IgD-negative memory B cell (primary cell): ENCODE data around the gene METTL17. TPM values are rescaled to one million over a fixed set of nuclear protein-coding genes. Genes with fewer than 3 reads are reported as not detected.
A peak's percentile ranks its signal among the peaks of the same experiment; 100 is the strongest.
"Not testable (repeated sequence)": the region's sequence is repeated elsewhere in the genome, so short reads cannot be mapped to it uniquely, and the experiment has no call there.

ENCODE experiments used
- H3K27ac Mint-ChIP-seq, 3 donors: one replicate each; pipeline ENCODE4 v1.8.0; 2020 to 2022; ENCODE audit warnings: mild to moderate bottlenecking in 3 of 3, mixed read lengths in 3 of 3, moderate library complexity in 1 of 3
- H3K27me3 Mint-ChIP-seq: one replicate; pipeline ENCODE4 v1.8.0; 2021; ENCODE audit warnings: mixed read lengths
- H3K36me3 Mint-ChIP-seq: one replicate; pipeline ENCODE4 v1.8.0; 2020; ENCODE audit warnings: mild to moderate bottlenecking, mixed read lengths
- H3K4me1 Mint-ChIP-seq, 3 donors: one replicate each; pipeline ENCODE4 v1.8.0; 2020 to 2022; ENCODE audit warnings: mixed read lengths in 3 of 3, mild to moderate bottlenecking in 1 of 3
- H3K4me3 Mint-ChIP-seq, 4 donors: one replicate each; pipeline ENCODE4 v1.8.0; 2020 to 2022; ENCODE audit warnings: mild to moderate bottlenecking in 4 of 4, mixed read lengths in 4 of 4, moderate library complexity in 3 of 4
- H3K9me3 Mint-ChIP-seq, 3 donors: one replicate each; pipeline ENCODE4 v1.8.0; 2020 to 2021; ENCODE audit warnings: mixed read lengths in 3 of 3, mild to moderate bottlenecking in 1 of 3
- polyA plus RNA-seq: library from polyadenylated mRNA; unstranded; fragments of 300-500 nt; fragmentation: Illumina TruSeq; gene quantifications from one replicate; pipeline ENCODE4 v1.2.3, GENCODE V29; 2021

METTL17 gene
- polyA plus RNA-seq, 1 donor from 2014 or later = 40.6 TPM

DNA sequence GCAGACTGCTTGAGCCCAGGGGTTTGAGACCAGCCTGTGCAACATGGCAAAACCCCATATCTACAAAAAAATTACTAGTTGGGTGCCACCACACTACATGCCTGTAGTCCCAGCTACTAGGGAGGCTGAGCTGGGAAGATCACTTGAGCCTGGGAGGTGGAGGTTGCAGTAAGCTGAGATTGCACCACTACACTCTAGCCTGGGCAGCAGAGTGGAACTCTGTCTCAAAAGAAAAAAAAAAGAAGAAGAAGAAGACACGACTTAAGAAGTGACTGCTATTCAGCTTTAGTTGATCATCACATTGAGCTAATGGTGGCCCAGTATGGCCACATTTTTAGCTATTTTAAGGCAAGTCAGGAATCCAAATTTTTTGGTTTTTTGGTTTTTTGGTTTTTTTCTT is 8.9 kb upstream of the METTL17 start:
- H3K4me3 Mint-ChIP-seq = no peak overlapping the region
- H3K9me3 Mint-ChIP-seq = peaks cover 0 to 1% (median 0%) of the 10 kb centered on the region in 3 donors
- H3K4me1 Mint-ChIP-seq = peaks cover 0 to 4% (median 0%) of the 10 kb centered on the region in 3 donors
- H3K36me3 Mint-ChIP-seq = no peaks in the 10 kb centered on the region
- no peak overlapping the region for H3K27ac Mint-ChIP-seq
- peaks cover 7% of the 10 kb centered on the region for H3K27me3 Mint-ChIP-seq

DNA sequence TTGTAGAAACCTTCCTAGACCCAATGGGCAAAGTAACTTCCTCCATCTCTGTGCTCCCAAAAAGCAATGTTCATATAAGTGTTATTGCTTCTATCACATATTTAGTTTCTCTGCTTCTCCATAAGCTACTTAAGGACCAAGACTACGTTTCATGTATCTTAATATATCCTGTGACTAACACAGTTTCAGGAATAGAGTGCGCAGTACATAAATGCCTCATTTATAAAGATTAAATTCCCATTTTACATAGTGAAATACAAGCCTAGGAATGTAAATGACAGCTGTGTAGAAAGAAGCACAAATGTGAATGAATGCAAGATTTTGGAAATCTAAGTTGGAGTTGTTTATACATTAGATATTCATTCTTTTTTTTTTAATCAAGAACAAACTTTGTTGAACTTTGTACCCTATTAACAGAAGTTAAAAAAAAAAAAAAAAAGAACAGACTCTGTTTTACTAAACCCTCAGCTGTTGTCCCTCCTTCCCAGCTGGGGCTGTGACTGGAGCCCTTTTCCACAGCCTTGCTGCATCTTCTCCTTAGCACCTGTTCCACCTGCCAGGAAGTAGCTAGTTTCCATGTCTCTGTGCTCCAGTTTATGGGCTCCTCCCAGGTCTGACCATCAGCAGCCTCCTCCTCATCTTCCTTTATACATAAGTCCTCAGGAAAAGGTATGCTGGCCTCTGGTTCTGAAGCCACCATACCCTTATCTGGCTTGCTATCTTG is 7.0 kb upstream of the METTL17 start:
- Mint-ChIP-seq H3K36me3 (no peaks in the 10 kb centered on the region), H3K27ac (no peak overlapping the region), H3K4me3 (no peak overlapping the region), H3K27me3 (peaks cover 7% of the 10 kb centered on the region), H3K9me3 (peaks cover 0 to 1% (median 0%) of the 10 kb centered on the region in 3 donors), H3K4me1 (peaks cover 0 to 5% (median 0%) of the 10 kb centered on the region in 3 donors)

- H3K9me3 Mint-ChIP-seq, H3K36me3 Mint-ChIP-seq, H3K27ac Mint-ChIP-seq, H3K27me3 Mint-ChIP-seq, H3K4me3 Mint-ChIP-seq: not testable (repeated sequence)
- peaks cover 8 to 12% (median 10%) of the 10 kb centered on the region in 3 donors for H3K4me1 Mint-ChIP-seq
These were observed 4.1 kb upstream of the METTL17 start for GRCh38 chr14:20985650-20986049.

DNA sequence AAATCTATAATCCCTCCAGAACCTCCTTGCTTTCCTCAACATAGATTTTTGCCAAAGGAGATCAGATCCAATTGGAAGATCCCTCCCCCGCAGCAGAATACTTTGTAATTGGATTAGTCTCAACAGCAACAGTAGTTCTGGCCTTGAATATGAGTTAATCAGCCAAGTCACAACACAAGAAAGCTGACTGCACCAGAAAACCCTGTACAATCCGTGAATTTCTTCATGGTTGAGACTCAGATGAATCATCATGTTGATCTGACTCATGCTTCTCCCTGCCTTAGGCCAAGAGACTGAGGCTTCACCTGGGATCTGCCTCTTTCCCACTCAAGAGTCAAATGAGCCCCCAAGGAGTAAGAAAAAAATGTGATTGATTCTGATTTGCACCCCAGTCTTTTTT is 3.0 kb upstream of the METTL17 start:
- H3K4me3 Mint-ChIP-seq = peak overlapping the region in 1 of 4 donors; percentile 61

DNA sequence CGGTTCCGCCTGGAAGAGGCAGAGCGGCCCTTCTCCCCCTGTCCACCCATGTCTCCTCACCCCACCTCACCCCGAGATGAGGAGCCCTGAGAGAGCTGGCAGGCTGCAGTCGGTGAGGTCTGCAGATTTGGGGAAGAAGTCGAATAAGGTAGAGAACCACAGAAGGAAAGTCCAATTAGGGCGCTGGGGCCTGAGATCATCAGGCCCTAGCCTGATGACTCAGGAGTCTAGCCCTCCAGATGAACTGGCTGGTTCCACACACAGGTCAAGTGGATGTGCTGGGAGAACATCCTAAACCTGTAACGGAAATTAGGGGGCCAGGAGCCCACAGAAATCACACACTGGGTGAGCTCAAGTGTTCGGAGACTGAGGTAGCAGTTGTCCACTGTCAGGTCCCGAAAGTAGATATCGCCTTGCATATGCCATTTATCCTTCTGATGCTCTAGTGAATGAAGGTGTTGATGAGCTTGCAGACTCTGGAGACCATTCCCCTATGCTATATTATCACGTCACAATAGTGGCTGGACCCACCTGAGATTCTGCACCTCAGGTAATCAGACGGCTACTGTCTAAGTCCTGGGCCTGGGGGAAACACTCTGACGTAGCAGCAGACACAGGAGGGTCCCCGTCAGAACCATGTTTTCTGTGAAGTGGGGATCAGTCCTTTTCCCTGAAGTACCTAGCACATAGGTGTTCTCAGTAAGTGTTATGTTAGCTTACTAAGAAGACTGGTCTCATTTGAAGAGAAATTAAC is 886 bp upstream of the METTL17 start:
- Mint-ChIP-seq H3K4me1 (peaks cover 10 to 19% (median 14%) of the 10 kb centered on the region in 3 donors), H3K27me3 (peaks cover 1% of the 10 kb centered on the region), H3K36me3 (no peaks in the 10 kb centered on the region), H3K4me3 (peak overlapping the region in 3 of 4 donors; percentile 61 to 84 (median 71)), H3K27ac (peak overlapping the region in 2 of 3 donors; percentile 76 to 99), H3K9me3 (no peaks in the 10 kb centered on the region)

More for the DNA sequence above, 3.0 kb upstream of the METTL17 start:
- Mint-ChIP-seq H3K27me3 (peaks cover 3% of the 10 kb centered on the region), H3K9me3 (no peaks in the 10 kb centered on the region), H3K4me1 (peaks cover 10 to 16% (median 12%) of the 10 kb centered on the region in 3 donors), H3K36me3 (no peaks in the 10 kb centered on the region), H3K27ac (no peak overlapping the region)

GRCh38 chr14:20989471-20989786 is 351 bp upstream of the METTL17 start:
- Mint-ChIP-seq H3K27ac (peak overlapping the region; percentile 17 to 99 (median 98)), H3K9me3 (no peaks in the 10 kb centered on the region)

DNA sequence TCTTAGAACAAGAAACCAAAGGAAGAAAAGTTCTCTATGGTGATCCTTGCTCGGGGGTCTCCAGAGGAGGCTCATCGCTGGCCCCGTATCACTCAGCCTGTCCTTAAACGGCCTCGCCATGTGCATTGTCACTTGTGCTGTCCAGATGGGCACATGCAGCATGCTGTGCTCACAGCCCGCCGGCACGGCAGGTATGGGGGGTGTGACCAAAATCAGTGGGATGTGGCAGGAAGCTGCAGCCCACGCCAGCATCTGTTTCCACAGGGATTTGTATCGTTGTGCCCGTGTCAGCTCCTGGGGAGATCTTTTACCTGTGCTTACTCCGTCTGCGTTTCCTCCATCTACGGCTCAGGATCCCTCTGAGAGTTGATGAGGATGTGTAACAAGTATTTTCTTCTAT is 6.7 kb downstream of the METTL17 start:
- peaks cover 3 to 4% (median 3%) of the 10 kb centered on the region in 3 donors for H3K4me1 Mint-ChIP-seq

More at GRCh38 chr14:20989471-20989786, 351 bp upstream of the METTL17 start:
- Mint-ChIP-seq H3K4me3 (peak overlapping the region; percentile 86 to 99 (median 94)), H3K27me3 (peaks cover 1% of the 10 kb centered on the region), H3K36me3 (no peaks in the 10 kb centered on the region), H3K4me1 (peaks cover 10 to 19% (median 14%) of the 10 kb centered on the region in 3 donors)

DNA sequence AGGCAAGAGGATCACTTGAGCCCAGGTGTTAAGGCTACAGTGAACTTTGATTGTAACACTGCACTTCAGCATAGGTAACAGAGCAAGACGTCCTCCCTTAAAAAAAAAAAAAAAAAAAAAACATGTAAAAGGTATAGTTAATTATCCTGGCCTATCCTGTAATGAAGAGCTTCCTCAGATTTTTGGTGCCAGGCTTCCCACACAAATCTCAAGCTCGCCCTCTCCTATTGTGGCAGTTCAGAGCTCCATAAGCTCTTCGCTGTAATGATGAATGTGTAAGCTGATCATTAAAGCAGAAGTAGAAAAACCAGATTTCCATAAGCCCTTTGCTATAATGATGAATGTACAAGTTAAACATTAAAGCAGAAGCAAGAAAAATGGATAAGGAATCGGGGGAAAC is 7.3 kb downstream of the METTL17 start:
- Mint-ChIP-seq H3K27ac (no peak overlapping the region), H3K9me3 (no peaks in the 10 kb centered on the region), H3K4me1 (peaks cover 0 to 3% (median 0%) of the 10 kb centered on the region in 3 donors), H3K4me3 (no peak overlapping the region), H3K36me3 (no peaks in the 10 kb centered on the region), H3K27me3 (no peaks in the 10 kb centered on the region)

More for the DNA sequence above, 6.7 kb downstream of the METTL17 start:
- H3K36me3 Mint-ChIP-seq = no peaks in the 10 kb centered on the region
- no peak overlapping the region for H3K27ac Mint-ChIP-seq
- no peaks in the 10 kb centered on the region for H3K27me3 Mint-ChIP-seq
- H3K4me3 Mint-ChIP-seq = no peak overlapping the region
- H3K9me3 Mint-ChIP-seq = no peaks in the 10 kb centered on the region

DNA sequence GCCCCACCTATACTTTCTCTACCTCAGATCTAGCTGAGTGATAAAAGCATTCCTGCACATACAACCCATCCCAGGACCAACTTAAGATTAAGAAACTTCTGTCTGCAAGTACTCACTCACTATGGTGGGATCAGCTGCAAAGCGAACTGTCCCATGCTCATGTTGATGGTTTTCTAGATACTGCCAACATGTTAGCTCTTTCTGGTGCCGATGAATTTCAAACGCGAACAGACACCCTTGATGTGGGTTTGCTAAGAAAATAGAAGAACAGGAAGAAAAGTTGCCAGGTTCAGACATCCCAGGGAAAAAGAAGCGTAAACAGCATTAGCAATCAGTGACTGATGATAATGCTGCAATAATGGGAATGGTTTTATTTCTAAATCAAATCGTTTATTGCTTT is 7.8 kb downstream of the METTL17 start:
- H3K27me3 Mint-ChIP-seq = no peaks in the 10 kb centered on the region
- H3K27ac Mint-ChIP-seq = no peak overlapping the region
- peaks cover 0 to 3% (median 0%) of the 10 kb centered on the region in 3 donors for H3K4me1 Mint-ChIP-seq
- H3K36me3 Mint-ChIP-seq = no peaks in the 10 kb centered on the region
- H3K4me3 Mint-ChIP-seq = no peak overlapping the region
- no peaks in the 10 kb centered on the region for H3K9me3 Mint-ChIP-seq

DNA sequence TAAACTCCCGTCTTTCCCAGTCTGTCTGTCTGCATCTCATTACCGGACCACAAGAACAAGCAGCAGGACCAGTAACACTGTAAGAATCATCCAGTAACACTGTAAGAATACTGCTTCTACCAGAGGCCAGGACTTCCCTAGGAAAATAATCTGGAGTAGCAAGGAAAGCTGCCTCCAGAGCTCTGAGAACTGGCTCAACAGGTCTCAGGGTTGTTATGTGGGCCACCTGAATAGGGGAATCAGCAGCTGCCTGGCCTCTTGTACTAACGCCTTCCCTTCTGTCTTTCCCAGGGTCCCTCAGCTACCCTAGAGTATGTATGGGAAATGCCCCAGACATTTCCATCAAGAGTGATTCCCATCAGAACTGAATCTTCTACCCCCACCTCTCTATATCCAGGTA is 8.4 kb downstream of the METTL17 start:
- Mint-ChIP-seq H3K27ac (no peak overlapping the region), H3K9me3 (no peaks in the 10 kb centered on the region), H3K4me3 (no peak overlapping the region), H3K36me3 (no peaks in the 10 kb centered on the region), H3K4me1 (peaks cover 0 to 3% (median 0%) of the 10 kb centered on the region in 3 donors), H3K27me3 (no peaks in the 10 kb centered on the region)

DNA sequence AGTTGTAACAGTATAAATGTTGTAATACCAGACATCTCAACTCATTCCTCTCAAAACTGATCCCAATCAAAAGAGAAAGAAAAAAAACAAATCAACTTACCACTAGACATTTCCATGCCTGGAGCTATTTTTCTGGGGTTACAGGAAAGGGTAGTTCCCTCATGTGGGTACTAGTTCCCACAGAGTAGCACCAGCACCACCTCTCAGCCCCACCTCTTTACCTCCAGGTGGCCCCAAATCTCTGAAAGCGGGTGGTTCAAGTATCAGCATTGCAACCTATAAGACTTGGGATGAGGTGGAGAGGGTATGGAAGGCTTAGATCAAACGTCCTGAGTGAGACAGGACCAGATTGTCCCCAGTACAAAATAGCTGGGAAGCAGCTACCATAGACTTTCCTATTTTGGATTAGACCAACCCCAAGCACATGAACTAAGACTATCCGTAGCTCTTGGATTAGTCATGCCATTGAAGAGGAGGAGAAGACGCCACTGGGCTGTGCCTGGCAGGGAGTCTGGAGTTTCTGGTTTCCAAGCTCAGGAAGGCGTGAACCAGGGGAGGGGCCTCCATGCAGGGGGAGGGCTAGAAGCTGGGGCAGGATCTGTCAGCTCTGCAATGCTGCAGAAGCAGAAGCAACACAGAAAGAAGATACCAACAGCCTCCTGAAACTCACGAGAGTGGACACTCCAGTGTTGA is 9.0 kb downstream of the METTL17 start, which contains the start of gene SLC39A2:
SLC39A2 (plus strand) TSS at position 620 of the 693 bp plus-strand sequence. CDS start 154 bp downstream, outside the sequence.
- Mint-ChIP-seq H3K4me3 (no peak within 1 kb of the TSS), H3K9me3 (no peaks in the 10 kb centered on the region), H3K27me3 (no peaks in the 10 kb centered on the region), H3K4me1 (peaks cover 0 to 3% (median 0%) of the 10 kb centered on the region in 3 donors), H3K27ac (peak within 1 kb of the TSS in 1 of 3 donors; percentile 4), H3K36me3 (no peaks in the 10 kb centered on the region)

GRCh38 chr14:20999591-20999990 is 9.8 kb downstream of the METTL17 start:
- no peak overlapping the region for H3K4me3 Mint-ChIP-seq
- H3K27ac Mint-ChIP-seq = peak overlapping the region in 1 of 3 donors; percentile 4
- no peaks in the 10 kb centered on the region for H3K36me3 Mint-ChIP-seq
- no peaks in the 10 kb centered on the region for H3K27me3 Mint-ChIP-seq
- H3K4me1 Mint-ChIP-seq = peaks cover 0 to 3% (median 0%) of the 10 kb centered on the region in 3 donors
- H3K9me3 Mint-ChIP-seq = no peaks in the 10 kb centered on the region

DNA sequence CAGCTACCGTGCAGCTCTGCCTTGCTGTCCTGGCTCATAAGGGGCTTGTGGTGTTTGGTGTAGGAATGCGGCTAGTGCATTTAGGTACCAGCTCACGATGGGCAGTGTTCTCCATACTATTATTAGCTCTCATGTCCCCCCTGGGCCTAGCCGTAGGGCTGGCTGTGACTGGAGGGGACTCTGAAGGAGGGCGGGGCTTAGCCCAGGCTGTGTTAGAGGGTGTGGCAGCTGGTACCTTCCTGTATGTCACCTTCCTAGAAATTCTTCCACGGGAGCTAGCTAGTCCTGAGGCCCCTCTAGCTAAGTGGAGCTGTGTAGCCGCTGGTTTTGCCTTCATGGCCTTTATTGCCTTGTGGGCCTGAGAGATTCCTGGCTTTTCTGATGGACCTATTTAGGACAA is 11.4 kb downstream of the METTL17 start:
- H3K27ac Mint-ChIP-seq = peak overlapping the region in 1 of 3 donors; percentile 68
- no peaks in the 10 kb centered on the region for H3K4me1 Mint-ChIP-seq
- H3K36me3 Mint-ChIP-seq = no peaks in the 10 kb centered on the region
- H3K4me3 Mint-ChIP-seq = no peak overlapping the region
- H3K9me3 Mint-ChIP-seq = no peaks in the 10 kb centered on the region
- H3K27me3 Mint-ChIP-seq = no peaks in the 10 kb centered on the region

GRCh38 chr14:21003788-21004346 is 14.1 kb downstream of the METTL17 start:
- H3K27me3 Mint-ChIP-seq = no peaks in the 10 kb centered on the region
- no peaks in the 10 kb centered on the region for H3K36me3 Mint-ChIP-seq
- H3K9me3 Mint-ChIP-seq = no peaks in the 10 kb centered on the region
- no peak overlapping the region for H3K27ac Mint-ChIP-seq
- no peaks in the 10 kb centered on the region for H3K4me1 Mint-ChIP-seq
- H3K4me3 Mint-ChIP-seq = no peak overlapping the region

GRCh38 chr14:21009721-21010120 is 19.9 kb downstream of the METTL17 start:
- H3K27ac Mint-ChIP-seq, H3K4me1 Mint-ChIP-seq, H3K36me3 Mint-ChIP-seq, H3K4me3 Mint-ChIP-seq, H3K9me3 Mint-ChIP-seq, H3K27me3 Mint-ChIP-seq: not testable (repeated sequence)
